T47D (cell line): ENCODE results near the gene ANO4.
"Not testable (repeated sequence)": the region's sequence is repeated elsewhere in the genome, so short reads cannot be mapped to it uniquely, and the experiment has no call there.

Experiments used
- DNase-seq, 2 experiments: peaks; one replicate each; pipeline versions ENCODE4 v3.0.0 to v3.0.0-alpha.2; 2011 to 2012; ENCODE audit warnings: low read depth in 1 of 2, low spot score in 1 of 2
- JUND ChIP-seq: IDR thresholded peaks from 2 replicates; pipeline ENCODE4 v1.6.1; 2012; ENCODE audit warnings: low read depth
- in situ Hi-C: cut with HindIII; loops from 2 replicates; pipeline ENCODE4 v1.10.0; 2016; ENCODE audit warnings: low sequenced_read_pairs, low pct_unique_long_range_greater_than_20kb

Gene ANO4

DNA sequence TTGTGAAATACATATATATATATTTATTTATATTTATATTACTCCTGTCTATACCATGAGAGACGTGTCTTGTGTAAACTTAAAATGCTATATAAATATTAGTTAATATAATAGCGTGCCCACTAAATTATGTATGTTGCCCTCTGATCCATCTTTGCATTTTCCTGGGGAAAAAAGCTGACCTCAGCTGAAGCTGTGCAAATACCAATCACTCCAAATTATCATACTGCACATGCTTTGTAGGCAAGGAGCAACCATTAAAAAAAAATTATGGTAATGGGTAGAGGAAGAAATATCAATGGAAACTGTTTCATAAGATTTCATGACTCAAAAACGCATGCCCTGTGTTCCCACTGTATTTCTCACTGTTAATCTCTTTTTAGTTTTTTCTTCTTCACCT lies 179.8 kb downstream of the ANO4 start:
- DNase-seq, result no peak
- in situ Hi-C loops, result no loop called here

DNA sequence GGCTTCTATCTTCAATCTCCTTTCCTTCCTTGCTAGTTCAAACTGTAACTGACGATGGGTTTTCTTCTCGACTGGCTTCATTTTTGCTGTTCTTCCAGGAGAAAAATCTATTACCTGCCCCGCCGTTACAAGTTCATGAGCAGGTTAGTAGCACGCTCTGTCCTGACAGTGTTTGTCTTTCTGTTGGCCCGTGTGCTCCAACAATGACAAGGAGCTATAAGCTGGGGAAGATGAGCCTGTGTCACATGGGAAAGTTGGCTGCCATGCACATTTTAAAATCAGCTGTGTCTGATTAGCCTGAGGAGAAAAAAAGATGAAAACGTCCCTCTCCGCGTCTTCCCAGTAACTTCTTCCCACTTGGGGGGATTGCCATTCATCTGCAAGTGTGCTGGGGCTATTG lies 180.2 kb downstream of the ANO4 start:
- in situ Hi-C loops, result no loop called here
- no peak for TF ChIP-seq JUND
- DNase-seq, result no peak

More for the DNA sequence above, 179.8 kb downstream of the ANO4 start:
- TF ChIP-seq JUND, result no peak

DNA sequence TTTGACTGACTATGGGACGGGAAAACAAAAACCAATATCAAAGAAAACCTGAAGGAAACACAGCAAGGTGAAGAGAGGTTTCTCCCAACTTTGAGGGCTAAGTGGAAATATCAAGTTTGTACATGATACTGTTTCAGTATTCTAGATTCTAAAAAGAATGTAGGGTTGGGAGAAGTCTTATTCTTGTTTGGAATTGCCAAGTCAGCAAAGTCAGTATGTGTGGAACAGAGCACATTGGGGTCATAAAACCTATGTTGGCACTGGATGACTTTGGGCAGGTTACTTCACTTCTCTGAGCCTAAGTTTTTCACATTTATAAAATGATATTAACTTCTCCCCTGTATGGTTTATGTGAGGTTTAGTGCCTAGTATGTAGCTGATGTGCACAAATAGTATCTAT lies 182.2 kb downstream of the ANO4 start:
- in situ Hi-C loops, result no loop called here

DNA sequence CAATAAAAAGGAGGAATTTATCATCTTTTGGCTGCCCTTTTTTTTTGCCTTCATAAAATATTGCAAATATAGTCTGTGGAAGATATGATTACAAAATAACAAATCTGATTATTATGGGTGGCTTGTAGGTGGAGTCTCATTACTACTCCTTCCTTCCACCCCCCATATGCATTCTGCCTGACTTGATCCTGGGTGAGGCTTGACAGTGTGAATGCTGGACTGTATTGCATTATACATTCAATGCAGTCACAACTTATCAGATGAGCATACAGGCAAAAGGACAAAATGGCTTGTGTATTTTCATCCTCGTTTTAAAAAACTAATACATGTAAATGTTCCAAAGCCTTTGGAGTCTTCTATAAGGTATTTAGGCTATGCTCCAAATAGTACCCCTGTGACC lies 186.3 kb downstream of the ANO4 start:
- DNase-seq, result no peak
- in situ Hi-C loops, result no loop called here
- no peak for TF ChIP-seq JUND

More for the DNA sequence above, 182.2 kb downstream of the ANO4 start:
- no peak for TF ChIP-seq JUND
- no peak for DNase-seq

DNA sequence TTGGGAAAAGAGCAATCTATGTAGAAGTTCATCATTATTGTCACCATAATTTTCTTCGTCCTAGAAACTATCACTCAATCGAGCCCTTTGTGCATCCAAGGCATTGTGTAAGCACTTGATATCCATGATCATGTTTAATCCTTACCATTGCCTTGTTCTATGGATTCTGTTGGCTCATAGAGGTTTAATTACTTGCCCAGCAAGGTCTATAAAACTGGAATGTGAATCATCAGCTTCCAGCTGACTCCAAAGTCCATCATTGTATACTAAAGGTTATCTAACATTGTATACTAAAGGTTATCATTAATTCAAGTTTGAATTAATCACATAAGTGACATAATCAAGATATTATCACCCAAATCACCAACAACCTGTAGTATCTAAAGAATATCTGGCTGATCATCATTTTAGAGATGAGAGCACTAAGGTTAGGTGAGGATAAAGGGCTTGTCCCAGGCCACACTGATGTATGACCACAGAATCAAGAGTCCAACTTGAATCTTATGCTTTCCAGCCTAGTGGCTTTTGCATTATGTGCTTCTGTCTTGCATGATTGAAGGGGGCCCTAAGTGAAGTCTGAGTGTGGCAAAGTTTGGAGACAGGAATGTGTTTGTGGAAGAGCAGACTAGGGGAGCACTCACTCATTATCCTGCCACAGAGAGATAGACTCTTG lies 188.1 kb downstream of the ANO4 start:
- in situ Hi-C loops, result no loop called here
- TF ChIP-seq JUND, result no peak
- no peak for DNase-seq

DNA sequence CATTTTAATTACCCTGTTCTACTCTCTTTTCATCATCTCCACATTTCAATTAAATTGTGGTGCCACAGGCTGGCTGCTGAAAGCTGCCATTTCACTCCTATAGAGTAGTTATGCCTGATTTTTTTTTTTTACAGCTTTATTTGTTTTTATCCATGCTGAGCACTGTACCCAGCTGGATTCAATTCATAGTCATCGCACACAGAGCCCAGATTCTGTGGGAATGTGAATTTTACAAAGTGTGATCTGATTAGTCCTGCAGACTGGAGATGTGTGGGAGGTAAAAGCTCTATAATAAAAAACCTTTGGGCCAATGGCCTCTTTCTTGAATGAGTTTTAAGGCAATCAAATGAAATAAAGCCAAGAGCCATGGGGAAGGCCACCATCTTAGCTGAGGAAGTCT lies 190.2 kb downstream of the ANO4 start:
- TF ChIP-seq JUND, result no peak

DNA sequence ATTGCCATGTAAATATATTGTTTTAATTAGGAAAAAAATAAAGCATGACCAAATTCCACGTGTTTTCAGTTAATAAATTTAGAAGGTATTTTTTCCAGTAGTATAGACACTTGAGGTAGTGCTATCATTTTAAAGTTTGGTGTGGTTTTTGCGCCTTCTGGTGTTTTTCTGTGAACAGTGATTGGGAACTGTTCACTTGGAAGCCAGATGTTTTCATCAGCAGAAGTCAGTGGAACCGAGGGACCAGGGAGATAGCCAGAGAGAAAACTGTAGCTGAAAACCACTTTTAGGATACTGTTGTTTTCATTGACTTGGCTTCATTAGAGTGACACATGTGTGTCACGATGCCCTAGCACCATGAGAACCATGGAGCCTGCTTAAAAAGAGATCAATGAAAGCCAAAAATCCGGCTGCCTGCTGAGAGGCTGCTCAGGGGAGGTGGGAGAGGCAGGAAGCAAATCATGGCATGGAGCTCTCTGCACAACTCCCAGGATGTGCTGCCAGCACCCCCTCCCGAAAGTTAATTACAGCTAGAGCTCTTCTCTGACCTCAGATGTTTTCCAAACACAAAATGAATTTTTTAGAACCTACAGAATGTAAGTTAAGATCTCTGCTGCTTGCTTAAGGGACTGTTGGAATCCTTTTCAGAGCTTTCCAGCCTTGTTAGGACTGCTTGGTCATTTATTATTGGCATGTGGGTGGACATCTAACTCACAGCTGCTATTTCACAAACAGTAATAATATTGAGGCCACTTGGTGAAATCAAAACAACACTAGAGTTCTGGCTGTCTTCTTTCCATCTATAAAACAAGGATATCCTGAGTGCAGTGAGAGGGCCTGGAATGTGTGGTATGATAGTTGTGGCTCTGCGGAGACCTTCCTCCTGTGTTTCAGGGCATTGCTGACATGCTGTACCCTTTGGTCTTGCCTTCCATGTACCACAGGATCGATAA lies 192.3 kb downstream of the ANO4 start:
- TF ChIP-seq JUND, result no peak
- in situ Hi-C loops, result no loop called here
- DNase-seq, result no peak

More for the DNA sequence above, 190.2 kb downstream of the ANO4 start:
- in situ Hi-C loops, result no loop called here
- no peak for DNase-seq

DNA sequence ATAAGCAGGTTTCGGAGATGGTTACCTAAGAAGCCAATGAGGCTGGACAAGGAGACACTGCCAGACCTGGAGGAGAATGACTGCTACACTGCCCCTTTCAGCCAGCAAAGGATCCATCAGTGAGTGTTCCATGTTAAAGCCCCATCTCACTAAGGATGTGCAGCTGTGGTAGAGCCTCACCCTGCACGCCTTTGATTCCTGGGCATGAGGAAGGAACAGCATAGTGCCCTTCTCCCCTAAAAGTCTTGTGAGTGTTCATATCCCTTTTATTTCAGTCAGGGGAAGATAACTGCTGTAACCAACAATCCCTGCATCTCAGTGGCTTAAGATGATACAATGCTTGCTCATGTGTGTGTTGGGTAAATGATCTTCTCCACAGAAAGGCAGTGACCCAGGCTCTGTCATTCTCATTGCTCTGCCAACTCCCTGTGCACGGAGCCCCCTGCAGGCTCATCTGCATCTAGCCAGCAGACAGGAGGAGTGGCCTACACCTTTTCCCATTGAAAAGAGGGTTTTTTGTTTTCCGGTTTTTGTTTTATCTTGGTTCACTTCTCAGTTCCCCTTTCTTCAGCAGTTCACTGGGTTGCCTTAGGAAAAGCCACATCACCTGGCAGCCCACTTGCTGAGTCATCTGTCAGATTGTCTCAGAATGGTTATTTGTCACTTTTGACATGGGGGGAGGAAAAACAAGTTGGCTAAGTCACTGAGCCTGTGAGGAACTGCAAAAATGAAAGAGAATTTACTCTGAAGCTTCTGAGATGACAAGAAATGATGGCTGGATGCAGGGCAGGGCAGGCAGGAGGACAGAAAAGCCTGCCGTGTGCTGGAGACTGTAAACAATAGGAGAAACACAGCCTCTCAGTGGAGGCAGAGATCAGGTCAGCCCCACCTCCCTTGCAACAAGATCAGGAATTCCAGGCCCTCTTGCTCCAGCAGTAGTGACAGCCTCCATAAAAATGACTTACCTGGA lies 193.3 kb downstream of the ANO4 start:
- TF ChIP-seq JUND, result no peak
- DNase-seq, result no peak
- in situ Hi-C loops, result no loop called here

DNA sequence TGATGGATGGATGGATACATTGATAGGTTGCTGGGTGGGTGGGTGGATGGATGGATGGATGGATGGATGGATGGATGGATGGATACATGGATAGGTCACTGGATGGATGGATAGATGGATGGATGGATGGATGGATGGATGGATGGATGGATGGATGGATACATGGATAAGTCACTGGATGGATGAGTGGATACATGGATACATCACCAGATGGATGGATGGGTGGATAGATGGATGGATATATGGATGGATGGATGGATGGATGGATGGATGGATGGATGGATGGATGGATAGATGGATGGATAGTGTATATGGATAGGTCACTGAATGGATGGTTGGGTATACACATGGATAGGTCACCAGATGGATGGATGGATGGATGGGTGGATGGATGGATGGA lies 194.9 kb downstream of the ANO4 start:
- in situ Hi-C loops, DNase-seq: not testable (repeated sequence)

DNA sequence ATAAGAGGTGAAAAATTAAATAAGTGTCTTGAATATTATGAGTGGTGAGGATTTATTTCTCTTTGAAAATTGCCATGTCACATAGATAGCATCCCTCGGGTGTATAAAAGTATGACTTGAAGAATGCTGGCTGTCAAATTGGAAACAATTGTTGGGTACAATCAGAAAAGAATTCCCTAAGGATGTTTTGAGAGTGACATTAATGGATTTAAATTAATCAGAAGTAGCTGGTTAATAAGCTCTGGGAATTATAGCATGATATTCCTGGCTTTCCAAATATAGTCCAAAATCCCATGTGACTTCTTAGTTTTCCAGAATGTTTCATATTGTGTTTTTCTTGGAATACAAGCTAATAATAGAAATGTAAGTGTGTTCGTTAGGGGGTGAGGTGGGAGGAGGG lies 196.5 kb downstream of the ANO4 start:
- TF ChIP-seq JUND, result no peak
- in situ Hi-C loops, result no loop called here
- no peak for DNase-seq

DNA sequence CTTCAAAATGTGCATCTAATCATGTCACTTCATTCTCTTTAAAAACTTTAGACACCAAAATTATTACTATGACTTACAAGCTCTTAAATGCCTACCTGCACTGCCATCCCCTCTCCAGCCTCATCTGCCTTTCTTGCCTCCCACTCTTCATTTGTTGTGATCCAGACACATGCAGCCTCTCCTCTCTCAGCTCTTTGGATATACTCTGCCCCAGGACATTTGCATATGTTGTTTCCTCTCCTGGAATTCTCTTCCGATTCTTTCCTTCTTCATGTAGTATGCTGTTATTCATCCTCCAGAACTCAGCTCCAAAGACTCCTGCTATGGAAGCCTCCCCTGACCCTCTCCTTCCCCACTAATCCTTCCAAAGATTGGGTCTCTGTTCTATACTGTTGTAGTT lies 197.6 kb downstream of the ANO4 start:
- in situ Hi-C loops, result no loop called here

DNA sequence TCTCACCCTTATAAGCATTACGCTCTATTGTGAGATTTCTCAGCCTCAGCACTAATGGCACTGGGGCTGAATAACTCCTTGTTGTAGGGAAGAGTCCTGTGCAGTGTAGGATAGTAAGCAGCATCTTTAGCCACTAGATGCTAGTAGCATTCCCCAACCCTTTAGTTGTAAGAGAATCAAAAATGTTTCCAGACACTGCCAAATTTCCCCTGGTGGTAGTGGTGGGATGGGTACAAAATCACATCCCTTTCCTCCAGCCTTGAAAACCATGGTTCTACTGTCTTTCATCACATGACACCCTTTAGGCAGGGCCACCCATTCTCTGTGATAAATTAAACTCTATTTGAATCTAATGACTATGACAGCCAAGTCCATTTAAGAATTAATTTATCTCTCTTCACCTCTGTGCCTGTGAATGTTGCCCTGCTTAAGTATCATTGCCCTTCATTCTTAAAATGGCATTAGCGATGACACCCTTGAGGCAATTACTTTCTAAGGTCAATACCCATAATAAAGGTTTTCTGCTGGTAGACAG lies 199.4 kb downstream of the ANO4 start:
- no peak for TF ChIP-seq JUND
- DNase-seq, result no peak
- in situ Hi-C loops, result no loop called here

More for the DNA sequence above, 197.6 kb downstream of the ANO4 start:
- no peak for DNase-seq
- TF ChIP-seq JUND, result no peak

DNA sequence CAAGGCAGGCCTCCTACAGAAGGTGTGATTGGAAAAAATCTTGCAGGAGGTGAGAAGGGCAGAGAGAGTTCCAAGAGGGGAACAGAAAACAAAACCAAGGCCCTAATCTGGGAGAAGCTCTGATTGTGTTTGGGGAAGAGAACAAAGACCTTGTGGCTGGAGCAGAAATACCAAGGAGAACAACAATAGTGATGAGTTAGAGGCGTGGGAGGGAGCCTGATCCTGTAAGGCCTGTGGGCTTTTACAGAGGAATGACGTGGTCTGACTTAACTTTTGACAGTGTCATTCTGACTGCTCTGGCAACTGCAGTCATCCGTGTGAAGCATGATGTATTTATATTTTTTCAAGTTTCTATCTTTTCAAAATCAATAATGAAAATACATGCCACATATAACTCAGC lies 200.6 kb downstream of the ANO4 start:
- in situ Hi-C loops, result no loop called here
- TF ChIP-seq JUND, result no peak
- DNase-seq, result no peak
